ENCODE measurements around the gene GOSR1. TPM values are rescaled to one million over a fixed set of nuclear protein-coding genes. Genes with fewer than 3 reads are reported as not detected.
A peak's percentile ranks its signal among the peaks of the same experiment; 100 is the strongest.
"Not testable (repeated sequence)": the region's sequence is repeated elsewhere in the genome, so short reads cannot be mapped to it uniquely, and the experiment has no call there.

GOSR1 gene
- total RNA-seq, 4 donors from 2014 or later = 41.6 to 58.7 (median 48.8) TPM

GRCh38 chr17:30519707-30520106 lies 42.5 kb downstream of the GOSR1 start:
- TF ChIP-seq CTCF (IDR thresholded peaks at IDR 0.05) = no peak
- no peak for DNase-seq (ENCODE audit: low spot score)
- ATAC-seq (ENCODE audit: low FRiP score) = peak; percentile 80

GRCh38 chr17:30520436-30520835 lies 43.2 kb downstream of the GOSR1 start:
- DNase-seq (ENCODE audit: low spot score) (no peak), ATAC-seq (ENCODE audit: low FRiP score) (peak; percentile 70)
- no peak for TF ChIP-seq CTCF (IDR thresholded peaks at IDR 0.05)

- TF ChIP-seq CTCF (IDR thresholded peaks at IDR 0.05) = no peak
- DNase-seq (ENCODE audit: low spot score) (no peak), ATAC-seq (ENCODE audit: low FRiP score) (no peak)
Observed at GRCh38 chr17:30520882-30521281, 43.7 kb downstream of the GOSR1 start.

GRCh38 chr17:30521766-30522165 lies 44.6 kb downstream of the GOSR1 start:
- ATAC-seq (ENCODE audit: low FRiP score) (no peak), DNase-seq (ENCODE audit: low spot score) (no peak)
- no peak for TF ChIP-seq CTCF (IDR thresholded peaks at IDR 0.05)

- ATAC-seq (ENCODE audit: low FRiP score); DNase-seq (ENCODE audit: low spot score): not testable (repeated sequence)
Observed at GRCh38 chr17:30523236-30523635, 46.0 kb downstream of the GOSR1 start.

- ATAC-seq (ENCODE audit: low FRiP score) (no peak), DNase-seq (ENCODE audit: low spot score) (no peak)
- TF ChIP-seq CTCF (IDR thresholded peaks at IDR 0.05) = no peak
Observed at GRCh38 chr17:30524847-30525246, 47.6 kb downstream of the GOSR1 start.

- no peak for TF ChIP-seq CTCF (IDR thresholded peaks at IDR 0.05)
- no peak for ATAC-seq (ENCODE audit: low FRiP score)
Observed at GRCh38 chr17:30526401-30526800, 49.2 kb downstream of the GOSR1 start.

GRCh38 chr17:30528701-30529100 lies 51.5 kb downstream of the GOSR1 start:
- not testable (repeated sequence) for DNase-seq (ENCODE audit: low spot score); ATAC-seq (ENCODE audit: low FRiP score)

More at GRCh38 chr17:30526401-30526800, 49.2 kb downstream of the GOSR1 start:
- DNase-seq (ENCODE audit: low spot score) = no peak
